Stomach (tissue), 4 donors: ENCODE data around the gene NUCKS1.

Experiments
- CTCF ChIP-seq, 7 experiments: fragments of 450-650 bp in 4 of 7; fragments of 200-600 bp in 3 of 7; sonication (generic) in 3 of 7; IDR thresholded peaks; one replicate each; pipeline ENCODE4 v1.5.1; 2016 to 2019; ENCODE audit warnings: antibody characterized with exemption in 7 of 7, control low read depth in 2 of 7, mild to moderate bottlenecking in 1 of 7
- EP300 ChIP-seq: sonication (generic); formaldehyde crosslinking; IDR thresholded peaks from one replicate; pipeline ENCODE4 v1.6.1; 2017; ENCODE audit warnings: antibody characterized with exemption
- POLR2AphosphoS5 ChIP-seq, 3 donors: sonication (generic); formaldehyde crosslinking; IDR thresholded peaks; one replicate each; pipeline ENCODE4 v1.6.1; 2016; ENCODE audit warnings: antibody characterized with exemption in 3 of 3

- TF ChIP-seq EP300, result no peak
- TF ChIP-seq CTCF (IDR thresholded peaks at IDR 0.05), result peak in 5 of 7 experiments; percentile 67 to 81 (median 73)
- TF ChIP-seq POLR2AphosphoS5 (IDR thresholded peaks at IDR 0.05), result no peak
Observed at GRCh38 chr1:205791568-205792180, 41.7 kb upstream of the NUCKS1 start.
